ENCODE measurements around the gene ANXA2. TPM values are rescaled to one million over a fixed set of nuclear protein-coding genes. Genes with fewer than 3 reads are reported as not detected.

The ANXA2 gene
- 10 to 100 TPM; 65.9 to 80.2 TPM for total RNA-seq

GRCh38 chr15:60397772-60398445 is at the start of gene ANXA2:
TSS of gene ANXA2 (minus strand) at chr15:60397986. CDS start at chr15:60386075, 11,911 bp downstream.
- POLR2A ChIA-PET = interaction anchor here (0.6 kb wide), 1 partner anchor 195 kb away, joined by 3 read pairs; no protein-coding TSS in a partner anchor
- intact Hi-C loops (cut with DNase I, micrococcal nuclease) = loop anchor here (1.0 to 10.0 kb wide), 7 partner anchors 81 to 709 kb away; partner anchors contain the start of genes ICE2 (in 2 of the 2) and BNIP2 (in 1 of the 2)
- Mint-ChIP-seq H3K9me3 (ENCODE audit: low read depth) (no peaks in the 10 kb centered on the region), H3K27me3 (peaks cover 4% of the 10 kb centered on the region), H3K4me3 (peak within 1 kb of the TSS; percentile 83), H3K4me1 (peaks cover 36% of the 10 kb centered on the region), H3K27ac (peak within 1 kb of the TSS; percentile 89), H3K36me3 (ENCODE audit: low read depth) (peaks cover 10% of the 10 kb centered on the region)
- DNase-seq (peak; percentile 91), ATAC-seq (peak; percentile 74)
- CTCF ChIA-PET = interaction anchor here (0.6 to 0.9 kb wide), 5 partner anchors 10 to 153 kb away, joined by 3 to 4 read pairs (median 3); no protein-coding TSS in a partner anchor

GRCh38 chr15:60444289-60444912 is 46.6 kb upstream of the ANXA2 start:
- Mint-ChIP-seq H3K9me3 (ENCODE audit: low read depth) (no peaks in the 10 kb centered on the region), H3K4me3 (no peak overlapping the region), H3K27ac (no peak overlapping the region), H3K27me3 (no peaks in the 10 kb centered on the region), H3K36me3 (ENCODE audit: low read depth) (peaks cover 25% of the 10 kb centered on the region), H3K4me1 (no peaks in the 10 kb centered on the region)
- DNase-seq (no peak), ATAC-seq (no peak)
- intact Hi-C loops (cut with DNase I, micrococcal nuclease) = loop anchor here (1.0 to 5.0 kb wide), 2 partner anchors 82 to 85 kb away; no protein-coding TSS in a partner anchor
- CTCF ChIA-PET = interaction anchor here (0.6 to 1.8 kb wide), 7 partner anchors 14 to 102 kb away, joined by 3 to 7 read pairs (median 4); no protein-coding TSS in a partner anchor
- POLR2A ChIA-PET = no interaction called here

- H3K27ac Mint-ChIP-seq = no peak overlapping the region
- no peaks in the 10 kb centered on the region for H3K4me1 Mint-ChIP-seq
- intact Hi-C loops (cut with DNase I, micrococcal nuclease) = loop anchor here in 1 of 2 experiments (5.0 kb wide), 1 partner anchor 80 kb away; no protein-coding TSS in a partner anchor
- DNase-seq (no peak), ATAC-seq (no peak)
- ChIA-PET CTCF (interaction anchor here (1.3 to 1.5 kb wide), 3 partner anchors 12 to 84 kb away, joined by 5 to 8 read pairs (median 5); no protein-coding TSS in a partner anchor), POLR2A (no interaction called here)
- H3K36me3 Mint-ChIP-seq (ENCODE audit: low read depth) = peaks cover 17% of the 10 kb centered on the region
- H3K27me3 Mint-ChIP-seq = no peaks in the 10 kb centered on the region
- H3K4me3 Mint-ChIP-seq = no peak overlapping the region
- no peaks in the 10 kb centered on the region for H3K9me3 Mint-ChIP-seq (ENCODE audit: low read depth)
Observed at GRCh38 chr15:60442763-60443162, 45.0 kb upstream of the ANXA2 start.

- H3K4me1 Mint-ChIP-seq = no peaks in the 10 kb centered on the region
- ChIA-PET POLR2A (no interaction called here), CTCF (interaction anchor here (1.3 to 1.5 kb wide), 3 partner anchors 12 to 83 kb away, joined by 5 to 8 read pairs (median 5); no protein-coding TSS in a partner anchor)
- DNase-seq (no peak), ATAC-seq (no peak)
- H3K36me3 Mint-ChIP-seq (ENCODE audit: low read depth) = peaks cover 16% of the 10 kb centered on the region
- H3K27me3 Mint-ChIP-seq = no peaks in the 10 kb centered on the region
- intact Hi-C loops (cut with DNase I, micrococcal nuclease) = loop anchor here in 1 of 2 experiments (5.0 kb wide), 1 partner anchor 80 kb away; no protein-coding TSS in a partner anchor
- no peak overlapping the region for H3K27ac Mint-ChIP-seq
- H3K9me3 Mint-ChIP-seq (ENCODE audit: low read depth) = no peaks in the 10 kb centered on the region
- no peak overlapping the region for H3K4me3 Mint-ChIP-seq
Observed at GRCh38 chr15:60442031-60442650, 44.4 kb upstream of the ANXA2 start.

- intact Hi-C loops (cut with DNase I, micrococcal nuclease) = loop anchor here in 1 of 2 experiments (5.0 kb wide), 1 partner anchor 79 kb away; no protein-coding TSS in a partner anchor
- H3K4me3 Mint-ChIP-seq = no peak overlapping the region
- ATAC-seq = no peak
- no peaks in the 10 kb centered on the region for H3K27me3 Mint-ChIP-seq
- H3K9me3 Mint-ChIP-seq (ENCODE audit: low read depth) = no peaks in the 10 kb centered on the region
- POLR2A ChIA-PET = interaction anchor here (0.7 kb wide), 1 partner anchor 46 kb away, joined by 4 read pairs; no protein-coding TSS in a partner anchor
- no peak for DNase-seq
- H3K27ac Mint-ChIP-seq = no peak overlapping the region
- H3K4me1 Mint-ChIP-seq = no peaks in the 10 kb centered on the region
- CTCF ChIA-PET = interaction anchor here (0.6 to 1.3 kb wide), 3 partner anchors 11 to 435 kb away, joined by 3 to 5 read pairs (median 3); no protein-coding TSS in a partner anchor
- H3K36me3 Mint-ChIP-seq (ENCODE audit: low read depth) = peaks cover 16% of the 10 kb centered on the region
Observed at GRCh38 chr15:60441331-60441730, 43.5 kb upstream of the ANXA2 start.

GRCh38 chr15:60438646-60439045 is 40.9 kb upstream of the ANXA2 start:
- POLR2A ChIA-PET = no interaction called here
- Mint-ChIP-seq H3K9me3 (ENCODE audit: low read depth) (no peaks in the 10 kb centered on the region), H3K4me3 (no peak overlapping the region), H3K36me3 (ENCODE audit: low read depth) (peaks cover 18% of the 10 kb centered on the region), H3K27me3 (no peaks in the 10 kb centered on the region), H3K4me1 (no peaks in the 10 kb centered on the region), H3K27ac (no peak overlapping the region)
- ATAC-seq = no peak
- CTCF ChIA-PET = no interaction called here
- DNase-seq = no peak
- intact Hi-C loops (cut with DNase I, micrococcal nuclease) = no loop called here

- Mint-ChIP-seq H3K27ac (no peak overlapping the region), H3K36me3 (ENCODE audit: low read depth) (peaks cover 19% of the 10 kb centered on the region), H3K9me3 (ENCODE audit: low read depth) (no peaks in the 10 kb centered on the region), H3K27me3 (no peaks in the 10 kb centered on the region), H3K4me1 (peaks cover 11% of the 10 kb centered on the region), H3K4me3 (no peak overlapping the region)
- DNase-seq (no peak), ATAC-seq (no peak)
- POLR2A ChIA-PET = no interaction called here
- CTCF ChIA-PET = interaction anchor here (0.7 to 1.7 kb wide), 3 partner anchors 15 to 435 kb away, joined by 3 to 5 read pairs (median 3); no protein-coding TSS in a partner anchor
- intact Hi-C loops (cut with DNase I, micrococcal nuclease) = no loop called here
Observed at GRCh38 chr15:60428935-60429334, 31.1 kb upstream of the ANXA2 start.

DNA sequence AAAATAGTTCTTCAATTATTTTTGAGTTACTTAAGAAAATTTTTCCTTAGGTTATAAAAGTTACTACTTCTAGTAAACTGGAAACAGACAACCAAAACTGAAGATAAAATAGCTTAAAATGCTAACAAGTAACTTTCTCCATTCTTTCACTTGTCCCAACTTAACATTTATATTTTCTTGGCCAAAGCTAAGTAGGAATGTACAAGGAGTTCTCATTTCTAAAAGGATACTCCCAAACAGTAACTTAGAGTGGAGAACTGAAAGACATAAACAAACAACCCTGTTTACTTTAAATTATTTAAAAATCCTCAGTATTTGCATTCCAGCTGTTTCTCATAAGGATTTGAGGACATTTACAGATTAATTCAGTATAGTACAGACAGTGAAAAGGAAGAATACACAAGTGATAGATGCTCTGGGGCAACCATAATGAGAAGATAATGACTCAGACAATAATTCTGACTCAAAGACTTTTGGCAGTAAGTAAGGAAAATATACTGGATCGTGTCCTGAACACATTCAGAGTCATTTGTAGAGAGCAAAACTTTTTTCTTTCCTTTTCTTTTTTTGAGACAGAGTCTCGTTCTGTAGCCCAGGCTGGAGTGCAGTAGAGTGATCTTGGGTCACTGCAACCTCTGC is 29.2 kb upstream of the ANXA2 start:
- CTCF ChIA-PET = interaction anchor here (1.3 to 1.7 kb wide), 2 partner anchors 17 to 64 kb away, joined by 3 to 5 read pairs; no protein-coding TSS in a partner anchor
- POLR2A ChIA-PET = interaction anchor here (0.6 kb wide), 1 partner anchor 9 kb away, joined by 4 read pairs; no protein-coding TSS in a partner anchor
- ATAC-seq (peak; percentile 57), DNase-seq (no peak)
- intact Hi-C loops (cut with DNase I, micrococcal nuclease) = no loop called here
- Mint-ChIP-seq H3K4me3 (no peak overlapping the region), H3K9me3 (ENCODE audit: low read depth) (no peaks in the 10 kb centered on the region), H3K36me3 (ENCODE audit: low read depth) (peaks cover 24% of the 10 kb centered on the region), H3K4me1 (peaks cover 18% of the 10 kb centered on the region), H3K27ac (no peak overlapping the region), H3K27me3 (no peaks in the 10 kb centered on the region)

- POLR2A ChIA-PET = no interaction called here
- no peak overlapping the region for H3K27ac Mint-ChIP-seq
- H3K27me3 Mint-ChIP-seq = no peaks in the 10 kb centered on the region
- intact Hi-C loops (cut with DNase I, micrococcal nuclease) = no loop called here
- no peak overlapping the region for H3K4me3 Mint-ChIP-seq
- CTCF ChIA-PET = interaction anchor here (0.5 to 2.3 kb wide), 2 partner anchors 18 to 67 kb away, joined by 3 to 8 read pairs; no protein-coding TSS in a partner anchor
- H3K4me1 Mint-ChIP-seq = peaks cover 18% of the 10 kb centered on the region
- DNase-seq (no peak), ATAC-seq (no peak)
- H3K36me3 Mint-ChIP-seq (ENCODE audit: low read depth) = peaks cover 21% of the 10 kb centered on the region
- H3K9me3 Mint-ChIP-seq (ENCODE audit: low read depth) = no peaks in the 10 kb centered on the region
Observed at GRCh38 chr15:60425461-60425860, 27.7 kb upstream of the ANXA2 start.

DNA sequence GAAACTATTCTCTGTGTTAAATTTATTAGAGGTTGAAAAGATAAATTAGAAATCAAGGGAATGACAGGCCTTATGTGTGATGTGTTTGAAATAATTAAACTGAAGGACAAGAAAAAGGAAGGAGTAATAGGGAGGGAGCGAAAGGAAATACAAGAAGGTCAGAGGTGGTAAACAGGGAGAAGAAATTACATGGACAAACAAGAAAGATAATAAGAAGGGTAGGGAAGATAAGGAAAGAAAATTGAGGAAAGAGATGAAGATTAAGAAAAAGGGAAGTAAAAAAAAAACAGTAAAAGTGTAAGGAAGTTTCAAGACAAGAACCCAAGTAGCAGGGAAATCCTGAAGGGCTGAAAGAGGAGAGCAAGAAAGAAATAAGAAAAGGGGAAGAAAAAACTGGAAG is 26.2 kb upstream of the ANXA2 start:
- ATAC-seq (no peak), DNase-seq (no peak)
- POLR2A ChIA-PET = no interaction called here
- no peak overlapping the region for H3K4me3 Mint-ChIP-seq
- CTCF ChIA-PET = interaction anchor here (2.3 kb wide), 1 partner anchor 65 kb away, joined by 8 read pairs; no protein-coding TSS in a partner anchor
- no peaks in the 10 kb centered on the region for H3K27me3 Mint-ChIP-seq
- peaks cover 21% of the 10 kb centered on the region for H3K36me3 Mint-ChIP-seq (ENCODE audit: low read depth)
- peaks cover 18% of the 10 kb centered on the region for H3K4me1 Mint-ChIP-seq
- intact Hi-C loops (cut with DNase I, micrococcal nuclease) = no loop called here
- H3K27ac Mint-ChIP-seq = peak overlapping the region; percentile 66
- H3K9me3 Mint-ChIP-seq (ENCODE audit: low read depth) = no peaks in the 10 kb centered on the region

Data from activated CD4-positive, alpha-beta T cell treated with anti-CD3 and anti-CD28 coated beads for 36 hours (primary cell).